K562 (cell line): ENCODE data around the gene HEBP1. TPM values are rescaled to one million over a fixed set of nuclear protein-coding genes. Genes with fewer than 3 reads are reported as not detected.
A peak's percentile ranks its signal among the peaks of the same experiment; 100 is the strongest.

Experiments used
- ELF2 ChIP-seq: fragments of 250-450 bp; sonication (Bioruptor Pico); IDR thresholded peaks from 2 replicates; pipeline ENCODE4 v1.5.0; 2021; ENCODE audit warnings: mild to moderate bottlenecking
- ESRRA ChIP-seq: fragments of 450-650 bp; IDR thresholded peaks from 2 replicates; pipeline ENCODE4 v1.6.1; 2014; ENCODE audit warnings: low read depth, mild to moderate bottlenecking, moderate library complexity, borderline replicate concordance
- GATAD2A ChIP-seq: fragments of 450-650 bp; IDR thresholded peaks from 2 replicates; pipeline ENCODE4 v1.6.1; 2017
- GTF2F1 ChIP-seq: IDR thresholded peaks from 2 replicates; pipeline ENCODE4 v1.6.1; 2011; ENCODE audit warnings: low read depth, low read length, improper control_type of control experiment
- HMG20A ChIP-seq: fragments of 450-650 bp; formaldehyde crosslinking; conservative IDR thresholded peaks from 2 replicates; pipeline ENCODE4 v1.4.0; 2020; ENCODE audit warnings: mild to moderate bottlenecking, mixed read lengths
- MEIS2 ChIP-seq: fragments of 450-650 bp; IDR thresholded peaks from 2 replicates; pipeline ENCODE4 v1.6.1; 2014; ENCODE audit warnings: mild to moderate bottlenecking; ENCODE audit not compliant: partially characterized antibody
- SMARCA5 ChIP-seq: fragments of 450-650 bp; IDR thresholded peaks from 2 replicates; pipeline ENCODE4 v1.6.1; 2016
- ZNF586 ChIP-seq: fragments of 450-650 bp; formaldehyde crosslinking; conservative IDR thresholded peaks from 2 replicates; pipeline ENCODE4 v1.4.0; 2020; ENCODE audit warnings: mild to moderate bottlenecking, moderate library complexity
- polyA plus RNA-seq, 8 experiments: library from polyadenylated mRNA; depleted of rRNA in 4 of 8; stranded (reverse) in 5 of 8; unstranded in 3 of 8; fragments of >200 nt; fragmentation: Nextera tagmentation in 2 of 8; fragmentation: Illumina TruSeq in 1 of 8; extraction: Ambion mirVana in 2 of 8; extraction: Trizol in 1 of 8; gene quantifications; 2 replicates each; pipeline versions ENCODE4 v1.2.1 to v1.2.3, GENCODE V29; 2011 to 2014; ENCODE audit warnings: inconsistent platforms in 1 of 8, missing spikeins in 1 of 8
- total RNA-seq, 7 experiments: library from RNA; depleted of rRNA in 6 of 7; stranded (reverse); fragments of >200 nt in 6 of 7; fragmentation: Illumina TruSeq in 2 of 7; extraction: Trizol in 2 of 7; gene quantifications; 2 replicates each; pipeline versions ENCODE4 v1.2.1 to v1.2.3, GENCODE V29; 2011 to 2021; ENCODE audit warnings: low replicate concordance in 1 of 7
- TF ChIP-seq, protein P1 (sequence below): sonication (generic); formaldehyde crosslinking; IDR thresholded peaks from 2 replicates; pipeline ENCODE4 v1.8.0; 2022; ENCODE audit warnings: mild to moderate bottlenecking, missing genetic modification reagents
- TF ChIP-seq, protein P2 (sequence below), 2 experiments: IDR thresholded peaks in 1 of 2; conservative IDR thresholded peaks in 1 of 2; 2 replicates each; pipeline ENCODE4 v1.6.1; 2016; ENCODE audit warnings: low read depth in 2 of 2, mild to moderate bottlenecking in 1 of 2, missing compliant biosample characterization in 1 of 2, missing genetic modification characterization in 1 of 2, moderate library complexity in 1 of 2
- TF ChIP-seq, protein P3 (sequence below): fragments of 150-350 bp; conservative IDR thresholded peaks from 2 replicates; pipeline ENCODE4 v1.6.1; 2014; ENCODE audit warnings: low read length

Gene HEBP1
- total and polyA plus RNA-seq, 9 of the 15 experiments (the other 6 are each of a cell fraction or from before 2014, with no cell fraction given): 1.1 to 10.1 (median 2.4) TPM

DNA sequence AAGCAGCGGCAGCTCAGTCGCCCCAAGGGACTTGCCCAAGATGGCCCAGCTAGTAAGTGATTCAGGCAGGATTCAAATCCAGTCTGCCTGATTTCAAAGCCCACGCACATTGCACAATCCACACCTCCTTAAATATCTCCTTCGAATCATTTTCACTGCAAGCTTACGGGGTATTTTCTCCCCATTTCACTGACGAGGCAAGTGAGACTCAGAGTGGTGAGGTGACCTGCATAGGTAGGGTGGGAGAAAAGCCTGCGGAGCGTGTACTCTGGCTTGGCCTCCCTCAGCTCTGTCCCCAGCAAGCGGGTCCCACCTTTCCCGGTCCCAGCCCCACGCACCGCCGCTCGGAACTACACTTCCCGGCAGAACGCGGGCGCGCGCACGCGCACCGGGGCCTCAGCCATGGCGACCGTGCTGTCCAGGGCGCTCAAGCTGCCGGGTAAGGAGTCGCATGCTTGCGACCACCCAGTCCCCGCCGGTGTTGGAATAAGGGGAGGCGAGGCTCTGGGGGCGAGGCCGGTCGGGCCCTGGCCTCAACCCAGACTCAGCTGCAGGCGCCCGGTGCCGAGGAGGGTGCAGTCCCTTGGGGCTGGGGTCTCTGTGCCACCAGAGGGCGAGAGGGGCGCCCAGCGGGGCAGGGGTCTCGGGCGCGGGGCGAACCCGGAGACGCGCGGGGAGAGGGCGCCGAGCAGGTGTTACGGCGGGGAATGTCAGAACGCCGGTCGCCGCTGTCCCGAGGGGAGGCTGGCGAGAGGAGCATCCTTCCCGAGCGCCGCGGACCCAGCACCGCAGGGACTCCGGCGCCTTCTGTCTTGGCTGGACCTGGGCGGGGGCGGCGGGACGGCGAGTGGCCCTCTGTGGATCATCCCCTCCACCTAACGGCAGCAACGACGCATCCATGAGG, 44.2 kb upstream of the HEBP1 start, which contains the start of gene FAM234B (continued):
- TF ChIP-seq, protein P1, sequence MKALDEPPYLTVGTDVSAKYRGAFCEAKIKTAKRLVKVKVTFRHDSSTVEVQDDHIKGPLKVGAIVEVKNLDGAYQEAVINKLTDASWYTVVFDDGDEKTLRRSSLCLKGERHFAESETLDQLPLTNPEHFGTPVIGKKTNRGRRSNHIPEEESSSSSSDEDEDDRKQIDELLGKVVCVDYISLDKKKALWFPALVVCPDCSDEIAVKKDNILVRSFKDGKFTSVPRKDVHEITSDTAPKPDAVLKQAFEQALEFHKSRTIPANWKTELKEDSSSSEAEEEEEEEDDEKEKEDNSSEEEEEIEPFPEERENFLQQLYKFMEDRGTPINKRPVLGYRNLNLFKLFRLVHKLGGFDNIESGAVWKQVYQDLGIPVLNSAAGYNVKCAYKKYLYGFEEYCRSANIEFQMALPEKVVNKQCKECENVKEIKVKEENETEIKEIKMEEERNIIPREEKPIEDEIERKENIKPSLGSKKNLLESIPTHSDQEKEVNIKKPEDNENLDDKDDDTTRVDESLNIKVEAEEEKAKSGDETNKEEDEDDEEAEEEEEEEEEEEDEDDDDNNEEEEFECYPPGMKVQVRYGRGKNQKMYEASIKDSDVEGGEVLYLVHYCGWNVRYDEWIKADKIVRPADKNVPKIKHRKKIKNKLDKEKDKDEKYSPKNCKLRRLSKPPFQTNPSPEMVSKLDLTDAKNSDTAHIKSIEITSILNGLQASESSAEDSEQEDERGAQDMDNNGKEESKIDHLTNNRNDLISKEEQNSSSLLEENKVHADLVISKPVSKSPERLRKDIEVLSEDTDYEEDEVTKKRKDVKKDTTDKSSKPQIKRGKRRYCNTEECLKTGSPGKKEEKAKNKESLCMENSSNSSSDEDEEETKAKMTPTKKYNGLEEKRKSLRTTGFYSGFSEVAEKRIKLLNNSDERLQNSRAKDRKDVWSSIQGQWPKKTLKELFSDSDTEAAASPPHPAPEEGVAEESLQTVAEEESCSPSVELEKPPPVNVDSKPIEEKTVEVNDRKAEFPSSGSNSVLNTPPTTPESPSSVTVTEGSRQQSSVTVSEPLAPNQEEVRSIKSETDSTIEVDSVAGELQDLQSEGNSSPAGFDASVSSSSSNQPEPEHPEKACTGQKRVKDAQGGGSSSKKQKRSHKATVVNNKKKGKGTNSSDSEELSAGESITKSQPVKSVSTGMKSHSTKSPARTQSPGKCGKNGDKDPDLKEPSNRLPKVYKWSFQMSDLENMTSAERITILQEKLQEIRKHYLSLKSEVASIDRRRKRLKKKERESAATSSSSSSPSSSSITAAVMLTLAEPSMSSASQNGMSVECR (CRISPR knock-in tag): 0 out of 2 replicates have a peak, but pooled peaks have one; percentile 41
- TF ChIP-seq MEIS2 (peak; percentile 49), SMARCA5 (no peak), GATAD2A (0 out of 2 replicates have a peak, but pooled peaks have one; percentile 66), ELF2 (no peak), ZNF586 (CRISPR knock-in tag) (no peak), HMG20A (CRISPR knock-in tag) (no peak), ESRRA (0 out of 2 replicates have a peak, but pooled peaks have one; percentile 17), GTF2F1 (no peak)
- TF ChIP-seq, protein P2, sequence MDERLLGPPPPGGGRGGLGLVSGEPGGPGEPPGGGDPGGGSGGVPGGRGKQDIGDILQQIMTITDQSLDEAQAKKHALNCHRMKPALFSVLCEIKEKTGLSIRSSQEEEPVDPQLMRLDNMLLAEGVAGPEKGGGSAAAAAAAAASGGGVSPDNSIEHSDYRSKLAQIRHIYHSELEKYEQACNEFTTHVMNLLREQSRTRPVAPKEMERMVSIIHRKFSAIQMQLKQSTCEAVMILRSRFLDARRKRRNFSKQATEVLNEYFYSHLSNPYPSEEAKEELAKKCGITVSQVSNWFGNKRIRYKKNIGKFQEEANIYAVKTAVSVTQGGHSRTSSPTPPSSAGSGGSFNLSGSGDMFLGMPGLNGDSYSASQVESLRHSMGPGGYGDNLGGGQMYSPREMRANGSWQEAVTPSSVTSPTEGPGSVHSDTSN (CRISPR knock-in tag; IDR thresholded peaks at IDR 0.05; ENCODE audit: low read depth): no peak
- TF ChIP-seq, protein P2 (tag; conservative IDR thresholded peaks at IDR 0.05; ENCODE audit: low read depth): no peak
- TF ChIP-seq, protein P3, sequence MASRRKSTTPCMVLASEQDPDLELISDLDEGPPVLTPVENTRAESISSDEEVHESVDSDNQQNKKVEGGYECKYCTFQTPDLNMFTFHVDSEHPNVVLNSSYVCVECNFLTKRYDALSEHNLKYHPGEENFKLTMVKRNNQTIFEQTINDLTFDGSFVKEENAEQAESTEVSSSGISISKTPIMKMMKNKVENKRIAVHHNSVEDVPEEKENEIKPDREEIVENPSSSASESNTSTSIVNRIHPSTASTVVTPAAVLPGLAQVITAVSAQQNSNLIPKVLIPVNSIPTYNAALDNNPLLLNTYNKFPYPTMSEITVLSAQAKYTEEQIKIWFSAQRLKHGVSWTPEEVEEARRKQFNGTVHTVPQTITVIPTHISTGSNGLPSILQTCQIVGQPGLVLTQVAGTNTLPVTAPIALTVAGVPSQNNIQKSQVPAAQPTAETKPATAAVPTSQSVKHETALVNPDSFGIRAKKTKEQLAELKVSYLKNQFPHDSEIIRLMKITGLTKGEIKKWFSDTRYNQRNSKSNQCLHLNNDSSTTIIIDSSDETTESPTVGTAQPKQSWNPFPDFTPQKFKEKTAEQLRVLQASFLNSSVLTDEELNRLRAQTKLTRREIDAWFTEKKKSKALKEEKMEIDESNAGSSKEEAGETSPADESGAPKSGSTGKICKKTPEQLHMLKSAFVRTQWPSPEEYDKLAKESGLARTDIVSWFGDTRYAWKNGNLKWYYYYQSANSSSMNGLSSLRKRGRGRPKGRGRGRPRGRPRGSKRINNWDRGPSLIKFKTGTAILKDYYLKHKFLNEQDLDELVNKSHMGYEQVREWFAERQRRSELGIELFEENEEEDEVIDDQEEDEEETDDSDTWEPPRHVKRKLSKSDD: no peak
